ENCODE results near the gene EDARADD. TPM values are rescaled to one million over a fixed set of nuclear protein-coding genes. Genes with fewer than 3 reads are reported as not detected.

EDARADD gene
- total and polyA plus RNA-seq, 2 of the 13 experiments (the other 11 are each of a cell fraction or from before 2014, with no cell fraction given): 0.03 TPM; not detected in 1

- WGBS (ENCODE audit: low lambda C conversion rate): 7% methylated on average over 10 of the region's 10 CpGs
- H3K9ac ChIP-seq (ENCODE audit: insufficient read depth, low read depth, low read length): no peak overlapping the region
- no peaks in the 10 kb centered on the region for H3K36me3 ChIP-seq (replicated peaks in 1 of 2; ENCODE audit: control insufficient read depth in 1 of 2, insufficient read depth in 2 of 2, low read length in 2 of 2)
- no peak overlapping the region for H2AFZ ChIP-seq (ENCODE audit: low read length)
- no peaks in the 10 kb centered on the region for H3K9me3 ChIP-seq (ENCODE audit: low read length)
- H3K4me1 ChIP-seq (ENCODE audit: insufficient read depth, low read length): peaks cover 55% of the 10 kb centered on the region
- H3K27me3 ChIP-seq (ENCODE audit: control insufficient read depth in 1 of 2, insufficient read depth in 2 of 2, low read length in 2 of 2): peaks cover 7 to 50% of the 10 kb centered on the region in 2 experiments
- H4K20me1 ChIP-seq (ENCODE audit: insufficient read depth, low read length): no peaks in the 10 kb centered on the region; the same call in 1 of the 2 replicates
- TF ChIP-seq REPIN1 (CRISPR knock-in tag; IDR thresholded peaks at IDR 0.05; ENCODE audit: borderline replicate concordance, low read depth): no peak
- TF ChIP-seq SSRP1 (CRISPR knock-in tag; IDR thresholded peaks at IDR 0.05): no peak
- no peak for TF ChIP-seq ZNF784 (CRISPR knock-in tag; IDR thresholded peaks at IDR 0.05; ENCODE audit: borderline replicate concordance)
- TF ChIP-seq ZNF354B (CRISPR knock-in tag; IDR thresholded peaks at IDR 0.05): no peak
- TF ChIP-seq ARID4A (CRISPR knock-in tag; IDR thresholded peaks at IDR 0.05; ENCODE audit: borderline replicate concordance): no peak
- no peak for TF ChIP-seq E2F5 (CRISPR knock-in tag; conservative IDR thresholded peaks at IDR 0.05)
- no peak for TF ChIP-seq SIN3A (IDR thresholded peaks at IDR 0.05; ENCODE audit: borderline replicate concordance, low read depth, low read length)
- no peak for TF ChIP-seq ZNF101 (CRISPR knock-in tag; IDR thresholded peaks at IDR 0.05; ENCODE audit: borderline replicate concordance, low read depth)
- TF ChIP-seq ZNF558 (CRISPR knock-in tag; IDR thresholded peaks at IDR 0.05; ENCODE audit: borderline replicate concordance): no peak
- no peak for TF ChIP-seq TBP (CRISPR knock-in tag; IDR thresholded peaks at IDR 0.05)
- ChIA-PET POLR2A (interaction anchor here (1.2 kb wide), 1 partner anchor 117 kb away, joined by 3 read pairs; the partner anchor contains the start of gene ERO1B), CTCF (ENCODE audit: low intra/inter-chr PET ratio, low total read pairs) (no interaction called here)
- peak overlapping the region; percentile 20; the same call in 1 of the 2 replicates for H3K4me2 ChIP-seq (ENCODE audit: low read depth, low read length)
- in situ Hi-C loops (cut with HindIII; ENCODE audit: extremely low pct_ligation_motif_present, low pct_unique_long_range_greater_than_20kb) (no loop called here), intact Hi-C loops (cut with micrococcal nuclease; ENCODE audit: unreplicated experiment) (loop anchor here (5.0 kb wide), 2 partner anchors 94 to 124 kb away; partner anchors contain the start of gene LGALS8)
- DNase-seq (ENCODE audit: low spot score) (no peak), FAIRE-seq (no peak), ATAC-seq (no peak)
- BruUV-seq (replicated peaks): no TSS peak
- no peak overlapping the region for H3K4me3 ChIP-seq (replicated peaks in 1 of 3; ENCODE audit: insufficient read depth in 1 of 3, low read depth in 2 of 3, low read length in 3 of 3)
- H3K27ac ChIP-seq (ENCODE audit: extremely low read length, insufficient read depth, low read length): no peak overlapping the region
- no peaks in the 10 kb centered on the region for H3K79me2 ChIP-seq (ENCODE audit: insufficient read depth, low read length)
Measured at GRCh38 chr1:236398538-236398937, 4.5 kb downstream of the EDARADD start.

Data from HepG2 (cell line).